UCSD-AML1 (cell line): ENCODE measurements around the gene HAGH.

Experiments
- DNase-seq: peaks from one replicate; lab custom pipeline; 2025; ENCODE audit not compliant: unreplicated experiment; lab: John Stamatoyannopoulos, UW

Gene HAGH

GRCh38 chr16:1832838-1833454, 6.3 kb upstream of the HAGH start:
- DNase-seq = no peak

GRCh38 chr16:1831186-1832075, 4.8 kb upstream of the HAGH start:
- no peak for DNase-seq

GRCh38 chr16:1830213-1830612, 3.6 kb upstream of the HAGH start:
- no peak for DNase-seq

GRCh38 chr16:1828645-1829410, 2.2 kb upstream of the HAGH start:
- DNase-seq = no peak

GRCh38 chr16:1825864-1826690, 548 bp downstream of the HAGH start:
- peak; percentile 76 for DNase-seq

GRCh38 chr16:1825381-1825863, 1.2 kb downstream of the HAGH start:
- no peak for DNase-seq

GRCh38 chr16:1823821-1824220, 2.8 kb downstream of the HAGH start:
- peak; percentile 39 for DNase-seq

DNA sequence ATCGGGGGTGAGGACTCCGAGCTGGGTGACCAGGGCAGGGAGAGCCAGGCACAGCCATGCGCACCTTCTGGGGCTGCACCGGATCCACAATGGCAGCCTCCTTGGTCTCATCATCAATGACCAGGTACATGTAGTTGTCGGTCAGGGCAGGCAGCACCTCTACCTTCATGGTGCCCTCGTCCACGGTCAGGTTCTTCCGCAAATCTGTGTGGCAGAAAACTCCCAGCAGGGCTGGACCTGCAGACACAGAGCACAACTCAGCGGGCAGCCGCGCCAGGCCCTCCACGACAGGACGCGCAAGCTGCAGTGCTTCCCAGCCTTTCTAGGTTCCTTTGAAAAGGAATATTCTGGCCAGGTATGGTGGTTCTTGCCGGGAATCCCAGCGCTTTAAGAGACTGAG, 3.8 kb downstream of the HAGH start:
- no peak for DNase-seq

DNA sequence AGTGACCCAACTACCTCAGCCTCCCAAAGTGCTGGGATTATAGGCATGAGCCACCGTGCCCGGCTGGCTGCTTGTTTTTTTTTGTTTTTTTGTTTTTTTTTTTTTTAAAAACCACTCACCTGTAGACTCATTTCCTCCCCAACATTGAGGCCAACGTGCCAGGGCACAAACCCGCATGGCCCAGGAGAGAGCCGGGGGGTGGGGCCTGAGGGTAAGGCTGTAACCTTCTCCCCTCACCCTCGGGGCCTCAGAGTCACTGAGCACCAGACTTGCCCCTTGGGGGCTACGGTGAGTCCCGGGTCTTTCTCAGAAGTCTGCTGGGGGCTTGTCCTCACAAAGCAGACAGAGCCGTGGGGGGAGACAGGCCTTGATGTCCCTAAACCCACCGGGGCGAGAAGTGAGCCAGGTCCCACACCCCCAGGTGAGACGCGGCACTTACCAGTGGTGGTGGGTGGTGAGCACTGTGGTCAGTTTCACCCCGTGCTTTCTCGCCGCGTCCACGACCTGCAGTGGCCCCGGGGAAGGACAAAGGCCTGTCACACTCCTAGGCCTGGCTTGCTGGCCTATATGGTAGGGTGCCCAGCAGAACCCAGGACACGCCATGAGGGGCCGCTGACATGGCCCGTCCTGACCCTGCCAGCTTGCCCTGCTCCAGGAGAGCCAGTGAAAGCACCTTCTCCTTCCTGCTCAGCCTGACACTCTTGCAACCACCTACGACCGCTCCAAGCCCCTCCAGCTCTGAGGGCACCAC, 4.6 kb downstream of the HAGH start:
- no peak for DNase-seq

DNA sequence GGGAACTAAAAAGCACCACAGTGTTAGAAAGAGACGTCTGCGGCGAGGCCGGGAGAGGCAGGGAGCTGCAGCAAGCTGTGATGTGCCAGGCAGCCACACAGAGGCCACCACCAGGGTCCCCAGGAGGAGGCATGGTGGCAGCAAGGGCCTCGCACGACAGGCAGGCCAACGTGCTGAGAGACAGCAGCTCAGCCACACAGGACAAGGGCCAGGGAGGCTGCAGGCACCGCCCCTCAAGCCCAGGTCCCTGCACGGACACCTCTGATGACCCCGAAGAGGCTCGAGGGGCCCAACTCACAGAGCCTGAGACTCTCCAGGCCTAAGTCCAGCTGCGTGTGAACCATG, 5.7 kb downstream of the HAGH start:
- DNase-seq = no peak

DNA sequence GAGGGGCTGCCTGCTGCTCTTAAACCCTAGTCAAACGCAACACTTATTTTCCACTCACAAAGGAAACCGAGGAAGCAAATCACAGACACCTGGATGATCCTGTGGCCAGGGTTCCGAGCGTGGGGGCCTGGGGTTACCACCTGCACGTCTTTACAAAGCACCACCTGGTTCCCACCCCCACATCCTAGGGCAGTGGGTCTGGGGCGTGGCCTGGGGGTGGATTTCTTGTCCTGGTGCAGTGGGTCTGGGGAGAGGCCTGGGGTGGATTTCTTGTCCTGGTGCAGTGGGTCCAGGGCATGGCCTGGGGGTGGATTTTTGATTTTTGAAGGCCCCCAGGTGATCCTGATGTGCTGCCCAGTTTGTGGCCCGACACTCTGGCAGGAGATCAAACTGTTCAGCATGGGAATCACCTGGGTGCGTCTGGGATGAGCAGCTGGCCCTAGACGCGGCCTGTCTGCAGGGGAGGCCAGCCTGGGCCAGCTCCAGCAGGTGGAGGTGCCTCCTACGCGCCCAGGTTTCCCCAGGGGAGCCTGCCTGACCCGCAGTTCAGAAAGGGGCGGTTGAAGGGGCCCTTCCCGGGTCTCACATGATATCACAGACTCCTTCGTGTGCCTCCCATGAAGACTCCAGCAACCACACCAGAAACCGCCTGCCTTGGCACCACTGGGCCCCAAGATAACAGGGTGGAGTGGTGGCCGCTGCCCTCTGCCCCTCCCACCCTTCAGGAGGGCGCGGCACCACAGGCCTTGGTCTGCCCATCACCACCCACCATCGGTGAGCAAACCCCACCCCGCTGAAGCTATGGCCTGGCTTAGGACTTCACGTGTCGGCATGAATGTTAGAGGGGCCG, 6.3 kb downstream of the HAGH start:
- DNase-seq = no peak

DNA sequence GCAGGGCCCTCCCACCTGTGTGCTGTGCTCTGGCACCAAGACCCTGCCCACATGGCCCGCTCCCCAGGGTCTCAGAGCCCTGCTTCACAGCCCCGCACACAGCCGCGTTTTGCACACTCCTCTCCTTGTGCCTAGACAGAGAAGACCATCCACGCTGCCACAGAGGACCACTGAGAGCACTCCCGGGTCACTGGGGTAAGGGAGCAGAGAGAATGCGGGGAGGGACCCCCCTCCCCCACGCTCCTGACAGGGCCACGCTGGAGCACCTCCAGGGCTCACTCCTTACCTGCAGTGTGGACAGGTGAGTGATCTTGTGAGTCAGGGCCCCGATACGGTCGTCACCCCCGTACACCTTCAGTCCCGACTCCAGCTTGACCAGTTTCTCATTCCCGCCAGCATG, 7.0 kb downstream of the HAGH start:
- no peak for DNase-seq

GRCh38 chr16:1818873-1819525, 7.6 kb downstream of the HAGH start:
- no peak for DNase-seq

DNA sequence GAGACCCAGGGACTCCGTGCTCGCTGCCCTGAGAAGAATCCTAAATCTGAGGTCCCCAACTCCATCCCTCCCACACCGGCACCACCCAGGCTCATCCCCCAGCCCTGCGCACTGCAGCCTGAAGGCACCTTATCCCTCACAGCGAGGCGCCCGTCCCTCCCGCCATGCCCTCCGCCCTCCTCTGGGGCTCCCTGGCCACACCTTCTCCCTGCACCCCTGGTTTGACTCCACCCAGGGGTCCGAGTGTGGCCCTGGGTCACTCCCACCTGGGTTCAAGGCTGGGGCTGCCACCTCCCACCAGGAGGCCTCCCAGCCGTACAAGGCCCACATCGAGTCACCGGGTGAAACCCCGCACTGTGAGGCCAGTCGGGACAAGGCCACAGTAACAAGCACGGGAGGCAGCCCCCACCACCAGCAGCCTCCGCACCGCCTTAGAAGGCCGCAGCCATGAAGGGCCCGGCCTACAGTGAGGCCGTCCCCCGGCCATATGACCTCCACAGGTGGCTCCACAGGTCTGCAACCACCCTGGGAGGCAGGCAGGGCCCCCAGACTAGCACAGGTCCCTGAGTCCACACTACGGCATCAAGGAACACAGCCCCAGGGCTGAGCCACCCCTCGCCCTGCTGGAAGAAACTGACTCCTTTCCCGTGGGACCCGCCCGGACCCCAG, 8.3 kb downstream of the HAGH start:
- no peak for DNase-seq

DNA sequence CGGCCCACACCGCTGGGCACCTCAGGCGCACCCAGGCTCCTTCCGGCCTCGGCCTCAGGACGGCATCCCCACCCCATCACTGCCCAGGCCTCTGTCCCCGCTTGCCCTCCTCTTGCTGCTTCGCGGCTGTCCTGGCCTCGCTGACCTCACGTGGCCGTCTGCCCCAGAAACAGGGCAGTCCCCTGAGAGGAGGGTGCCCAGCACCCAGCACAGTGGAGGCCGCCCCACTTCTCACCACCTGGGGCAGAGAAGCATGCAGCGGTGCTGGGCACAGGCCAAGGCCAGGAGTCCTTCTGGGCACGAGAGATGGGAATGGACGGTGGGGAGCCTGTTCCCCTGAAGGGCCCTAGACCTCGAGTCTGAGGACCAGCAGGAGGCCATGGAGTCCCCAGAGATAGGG, 8.9 kb downstream of the HAGH start:
- no peak for DNase-seq

DNA sequence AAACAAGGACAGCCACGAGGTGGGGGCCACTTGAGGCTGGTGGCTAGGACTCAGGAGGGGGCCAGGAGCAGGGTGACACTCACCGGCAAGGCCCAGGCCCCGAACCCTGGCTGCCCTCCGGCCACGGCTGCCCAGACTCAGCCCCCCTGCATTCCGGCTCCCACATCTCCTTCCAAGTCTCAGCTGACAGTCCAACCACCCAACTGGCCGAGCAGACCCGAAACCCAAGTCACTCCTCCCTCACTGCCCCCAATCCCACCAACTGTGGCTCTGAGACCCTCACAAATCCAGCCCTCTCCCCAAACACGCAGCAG, 9.4 kb downstream of the HAGH start:
- no peak for DNase-seq

GRCh38 chr16:1816396-1817275, 10.0 kb downstream of the HAGH start:
- DNase-seq = no peak
